ENCODE data around the gene CALM1.
A peak's percentile ranks its signal among the peaks of the same experiment; 100 is the strongest.

The CALM1 gene

GRCh38 chr14:90373887-90374286 is 22.9 kb upstream of the CALM1 start:
- no peak overlapping the region for H3K9ac ChIP-seq (ENCODE audit: low read depth, low read length)
- no peaks in the 10 kb centered on the region for H3K36me3 ChIP-seq (ENCODE audit: control insufficient read depth, insufficient read depth, low read length)
- H3K4me3 ChIP-seq (ENCODE audit: low read depth, low read length), result no peak overlapping the region
- no peaks in the 10 kb centered on the region for H3K9me3 ChIP-seq (ENCODE audit: control insufficient read depth, insufficient read depth, low read length)
- no peaks in the 10 kb centered on the region for H3K27me3 ChIP-seq (ENCODE audit: control insufficient read depth, insufficient read depth, low read length)
- H3K4me1 ChIP-seq (ENCODE audit: control insufficient read depth, insufficient read depth, low read length), result no peaks in the 10 kb centered on the region

GRCh38 chr14:90374813-90375212 is 22.0 kb upstream of the CALM1 start:
- no peaks in the 10 kb centered on the region for H3K36me3 ChIP-seq (ENCODE audit: control insufficient read depth, insufficient read depth, low read length)
- no peaks in the 10 kb centered on the region for H3K9me3 ChIP-seq (ENCODE audit: control insufficient read depth, insufficient read depth, low read length)
- H3K27me3 ChIP-seq (ENCODE audit: control insufficient read depth, insufficient read depth, low read length), result no peaks in the 10 kb centered on the region
- no peak overlapping the region for H3K4me3 ChIP-seq (ENCODE audit: low read depth, low read length)
- H3K9ac ChIP-seq (ENCODE audit: low read depth, low read length), result no peak overlapping the region
- no peaks in the 10 kb centered on the region for H3K4me1 ChIP-seq (ENCODE audit: control insufficient read depth, insufficient read depth, low read length)

- H3K4me3 ChIP-seq (ENCODE audit: low read depth, low read length), result no peak overlapping the region
- no peaks in the 10 kb centered on the region for H3K36me3 ChIP-seq (ENCODE audit: control insufficient read depth, insufficient read depth, low read length)
- H3K27me3 ChIP-seq (ENCODE audit: control insufficient read depth, insufficient read depth, low read length), result no peaks in the 10 kb centered on the region
- H3K4me1 ChIP-seq (ENCODE audit: control insufficient read depth, insufficient read depth, low read length), result no peaks in the 10 kb centered on the region
- no peaks in the 10 kb centered on the region for H3K9me3 ChIP-seq (ENCODE audit: control insufficient read depth, insufficient read depth, low read length)
- H3K9ac ChIP-seq (ENCODE audit: low read depth, low read length), result no peak overlapping the region
Measured at GRCh38 chr14:90375934-90376333, 20.9 kb upstream of the CALM1 start.

- H3K9ac ChIP-seq (ENCODE audit: low read depth, low read length), result no peak overlapping the region
- H3K36me3 ChIP-seq (ENCODE audit: control insufficient read depth, insufficient read depth, low read length), result no peaks in the 10 kb centered on the region
- no peaks in the 10 kb centered on the region for H3K27me3 ChIP-seq (ENCODE audit: control insufficient read depth, insufficient read depth, low read length)
- no peaks in the 10 kb centered on the region for H3K4me1 ChIP-seq (ENCODE audit: control insufficient read depth, insufficient read depth, low read length)
- H3K4me3 ChIP-seq (ENCODE audit: low read depth, low read length), result no peak overlapping the region
- H3K9me3 ChIP-seq (ENCODE audit: control insufficient read depth, insufficient read depth, low read length), result no peaks in the 10 kb centered on the region
Measured at GRCh38 chr14:90378249-90378648, 18.6 kb upstream of the CALM1 start.

GRCh38 chr14:90379106-90379505 is 17.7 kb upstream of the CALM1 start:
- H3K36me3 ChIP-seq (ENCODE audit: control insufficient read depth, insufficient read depth, low read length), result no peaks in the 10 kb centered on the region
- no peak overlapping the region for H3K9ac ChIP-seq (ENCODE audit: low read depth, low read length)
- H3K27me3 ChIP-seq (ENCODE audit: control insufficient read depth, insufficient read depth, low read length), result peaks cover under 1% of the 10 kb centered on the region
- H3K4me3 ChIP-seq (ENCODE audit: low read depth, low read length), result no peak overlapping the region
- H3K4me1 ChIP-seq (ENCODE audit: control insufficient read depth, insufficient read depth, low read length), result peaks cover under 1% of the 10 kb centered on the region
- H3K9me3 ChIP-seq (ENCODE audit: control insufficient read depth, insufficient read depth, low read length), result no peaks in the 10 kb centered on the region

- peaks cover 13% of the 10 kb centered on the region for H3K27me3 ChIP-seq (ENCODE audit: control insufficient read depth, insufficient read depth, low read length)
- H3K4me1 ChIP-seq (ENCODE audit: control insufficient read depth, insufficient read depth, low read length), result peaks cover 3% of the 10 kb centered on the region
- H3K4me3 ChIP-seq (ENCODE audit: low read depth, low read length), result no peak overlapping the region
- H3K9me3 ChIP-seq (ENCODE audit: control insufficient read depth, insufficient read depth, low read length), result no peaks in the 10 kb centered on the region
- no peaks in the 10 kb centered on the region for H3K36me3 ChIP-seq (ENCODE audit: control insufficient read depth, insufficient read depth, low read length)
- no peak overlapping the region for H3K9ac ChIP-seq (ENCODE audit: low read depth, low read length)
Measured at GRCh38 chr14:90381011-90381786, 15.6 kb upstream of the CALM1 start.

- Histone ChIP-seq H3K36me3 (ENCODE audit: control insufficient read depth, insufficient read depth, low read length) (no peaks in the 10 kb centered on the region), H3K4me1 (ENCODE audit: control insufficient read depth, insufficient read depth, low read length) (peaks cover 3% of the 10 kb centered on the region), H3K9me3 (ENCODE audit: control insufficient read depth, insufficient read depth, low read length) (no peaks in the 10 kb centered on the region), H3K9ac (ENCODE audit: low read depth, low read length) (peak overlapping the region; percentile 86), H3K4me3 (ENCODE audit: low read depth, low read length) (peak overlapping the region; percentile 84), H3K27me3 (ENCODE audit: control insufficient read depth, insufficient read depth, low read length) (peaks cover 13% of the 10 kb centered on the region)
Measured at GRCh38 chr14:90381999-90382451, 14.8 kb upstream of the CALM1 start.

GRCh38 chr14:90382491-90383125 is 14.2 kb upstream of the CALM1 start:
- peak overlapping the region; percentile 86 for H3K9ac ChIP-seq (ENCODE audit: low read depth, low read length)
- peaks cover 13% of the 10 kb centered on the region for H3K27me3 ChIP-seq (ENCODE audit: control insufficient read depth, insufficient read depth, low read length)
- H3K4me1 ChIP-seq (ENCODE audit: control insufficient read depth, insufficient read depth, low read length), result peaks cover 3% of the 10 kb centered on the region
- peak overlapping the region; percentile 84 for H3K4me3 ChIP-seq (ENCODE audit: low read depth, low read length)
- H3K36me3 ChIP-seq (ENCODE audit: control insufficient read depth, insufficient read depth, low read length), result no peaks in the 10 kb centered on the region
- no peaks in the 10 kb centered on the region for H3K9me3 ChIP-seq (ENCODE audit: control insufficient read depth, insufficient read depth, low read length)

- Histone ChIP-seq H3K4me3 (ENCODE audit: low read depth, low read length) (peak overlapping the region; percentile 84), H3K9ac (ENCODE audit: low read depth, low read length) (peak overlapping the region; percentile 73), H3K9me3 (ENCODE audit: control insufficient read depth, insufficient read depth, low read length) (no peaks in the 10 kb centered on the region), H3K4me1 (ENCODE audit: control insufficient read depth, insufficient read depth, low read length) (peaks cover 4% of the 10 kb centered on the region), H3K36me3 (ENCODE audit: control insufficient read depth, insufficient read depth, low read length) (no peaks in the 10 kb centered on the region), H3K27me3 (ENCODE audit: control insufficient read depth, insufficient read depth, low read length) (peaks cover 13% of the 10 kb centered on the region)
Measured at GRCh38 chr14:90383126-90383730, 13.6 kb upstream of the CALM1 start.

GRCh38 chr14:90383731-90384542 is 12.9 kb upstream of the CALM1 start:
- no peaks in the 10 kb centered on the region for H3K9me3 ChIP-seq (ENCODE audit: control insufficient read depth, insufficient read depth, low read length)
- peak overlapping the region; percentile 73 for H3K9ac ChIP-seq (ENCODE audit: low read depth, low read length)
- H3K36me3 ChIP-seq (ENCODE audit: control insufficient read depth, insufficient read depth, low read length), result no peaks in the 10 kb centered on the region
- peaks cover 13% of the 10 kb centered on the region for H3K27me3 ChIP-seq (ENCODE audit: control insufficient read depth, insufficient read depth, low read length)
- H3K4me1 ChIP-seq (ENCODE audit: control insufficient read depth, insufficient read depth, low read length), result peaks cover 9% of the 10 kb centered on the region
- peak overlapping the region; percentile 84 for H3K4me3 ChIP-seq (ENCODE audit: low read depth, low read length)

- no peak overlapping the region for H3K4me3 ChIP-seq (ENCODE audit: low read depth, low read length)
- H3K9me3 ChIP-seq (ENCODE audit: control insufficient read depth, insufficient read depth, low read length), result no peaks in the 10 kb centered on the region
- no peak overlapping the region for H3K9ac ChIP-seq (ENCODE audit: low read depth, low read length)
- H3K4me1 ChIP-seq (ENCODE audit: control insufficient read depth, insufficient read depth, low read length), result peaks cover 9% of the 10 kb centered on the region
- H3K27me3 ChIP-seq (ENCODE audit: control insufficient read depth, insufficient read depth, low read length), result peaks cover 13% of the 10 kb centered on the region
- H3K36me3 ChIP-seq (ENCODE audit: control insufficient read depth, insufficient read depth, low read length), result no peaks in the 10 kb centered on the region
Measured at GRCh38 chr14:90384543-90384911, 12.3 kb upstream of the CALM1 start.

Measured in iPS-15b (cell line).